D721Med (cell line): ENCODE data around the gene HPN.
"Not testable (repeated sequence)": the region's sequence is repeated elsewhere in the genome, so short reads cannot be mapped to it uniquely, and the experiment has no call there.

Source experiments
- DNase-seq: peaks from one replicate; pipeline ENCODE4 v3.0.0; 2011; ENCODE audit warnings: low spot score; ENCODE audit not compliant: insufficient read length
- FAIRE-seq: peaks from 2 replicates; lab custom pipeline; 2011; peaks lifted over from hg19 to GRCh38; lab: Jason Lieb, UNC
- CTCF ChIP-seq: IDR thresholded peaks from 2 replicates; pipeline ENCODE4 v1.5.1; 2012; ENCODE audit warnings: mild to moderate bottlenecking, control low read depth; ENCODE audit not compliant: insufficient read depth; ENCODE audit errors: missing control alignments

Gene HPN

GRCh38 chr19:35023428-35023827 is 18.1 kb upstream of the HPN start:
- FAIRE-seq, result no peak
- DNase-seq, result no peak
- no peak for TF ChIP-seq CTCF

DNA sequence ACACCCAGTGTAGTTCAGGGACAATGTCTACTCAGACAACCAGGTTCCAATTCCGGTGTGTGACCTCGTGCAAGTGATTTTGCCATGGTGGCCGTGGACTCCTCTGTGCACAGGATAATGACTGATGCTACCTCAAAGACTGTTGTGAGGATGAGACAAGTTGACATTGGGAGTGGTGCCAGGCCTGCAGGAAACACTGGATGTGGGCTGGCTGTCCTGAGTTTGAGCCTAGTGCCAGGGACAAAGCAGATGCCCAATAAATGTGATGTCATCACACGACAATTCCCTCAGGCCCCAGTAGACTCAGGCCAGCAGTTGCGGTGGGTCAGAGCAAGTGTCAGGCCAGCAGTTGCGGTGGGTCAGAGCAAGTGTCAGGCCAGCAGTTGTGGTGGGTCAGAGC is 17.4 kb upstream of the HPN start:
- TF ChIP-seq CTCF, result no peak
- DNase-seq, result no peak
- no peak for FAIRE-seq

DNA sequence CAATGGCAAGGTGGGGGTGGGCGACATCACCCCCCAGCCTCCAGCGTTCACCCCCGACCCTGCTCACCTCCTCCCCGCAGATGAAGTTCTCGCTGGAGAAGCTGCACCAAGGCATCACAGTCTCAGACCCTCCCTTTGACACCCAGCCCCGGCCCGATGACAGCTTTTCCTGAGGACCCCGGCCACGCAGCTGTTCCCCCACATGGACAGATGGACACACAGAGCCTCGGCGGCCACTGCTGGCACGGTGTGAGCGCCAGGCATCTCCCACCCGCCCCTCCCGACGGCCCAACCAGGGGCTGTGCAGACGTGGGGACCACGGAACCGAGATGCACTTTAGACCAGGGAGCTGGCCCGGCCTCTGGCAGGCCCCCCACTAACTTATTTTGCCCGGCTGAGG is 15.6 kb upstream of the HPN start:
- no peak for TF ChIP-seq CTCF

DNA sequence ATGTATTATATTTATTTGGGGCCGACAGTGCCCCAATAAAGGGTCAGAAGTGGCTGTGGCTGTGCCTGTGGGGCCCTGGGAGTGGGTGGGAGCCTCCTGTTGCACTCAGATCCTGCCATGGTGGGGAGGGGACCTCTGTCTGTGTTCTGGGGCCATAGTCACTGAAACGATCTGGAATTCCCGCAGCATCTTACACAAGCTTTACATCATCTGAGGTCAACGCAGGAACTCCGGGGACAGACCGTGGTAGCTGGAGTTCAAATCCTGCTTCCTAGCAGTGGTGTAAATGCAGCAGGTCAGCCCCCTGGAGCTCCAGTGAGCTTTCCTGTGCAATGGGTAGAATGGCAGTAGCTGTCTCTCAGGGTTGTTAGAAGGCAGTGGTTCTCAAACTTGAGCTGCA is 15.1 kb upstream of the HPN start:
- no peak for TF ChIP-seq CTCF
- FAIRE-seq (no peak), DNase-seq (no peak)

More for the DNA sequence above, 15.6 kb upstream of the HPN start:
- DNase-seq (no peak), FAIRE-seq (no peak)

DNA sequence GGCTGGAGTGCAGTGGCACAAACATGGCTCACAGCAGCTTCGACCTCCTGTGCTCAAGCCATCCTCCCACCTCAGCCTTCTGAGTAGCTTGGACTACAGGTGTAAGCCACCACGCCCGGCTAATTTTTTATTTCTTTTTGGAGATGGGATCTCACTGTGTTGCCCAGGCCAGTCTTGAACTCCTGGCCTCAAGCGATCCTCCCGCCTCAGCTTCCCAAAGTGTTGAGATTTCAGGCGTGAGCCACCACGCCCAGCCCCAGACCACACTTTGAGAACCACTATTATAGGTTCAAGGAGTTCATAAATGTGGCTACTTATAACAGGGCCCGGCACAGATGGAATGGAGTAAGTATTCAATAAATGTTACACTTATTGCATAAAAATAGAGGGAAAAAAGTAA is 14.5 kb upstream of the HPN start:
- no peak for TF ChIP-seq CTCF
- DNase-seq (no peak), FAIRE-seq (no peak)

DNA sequence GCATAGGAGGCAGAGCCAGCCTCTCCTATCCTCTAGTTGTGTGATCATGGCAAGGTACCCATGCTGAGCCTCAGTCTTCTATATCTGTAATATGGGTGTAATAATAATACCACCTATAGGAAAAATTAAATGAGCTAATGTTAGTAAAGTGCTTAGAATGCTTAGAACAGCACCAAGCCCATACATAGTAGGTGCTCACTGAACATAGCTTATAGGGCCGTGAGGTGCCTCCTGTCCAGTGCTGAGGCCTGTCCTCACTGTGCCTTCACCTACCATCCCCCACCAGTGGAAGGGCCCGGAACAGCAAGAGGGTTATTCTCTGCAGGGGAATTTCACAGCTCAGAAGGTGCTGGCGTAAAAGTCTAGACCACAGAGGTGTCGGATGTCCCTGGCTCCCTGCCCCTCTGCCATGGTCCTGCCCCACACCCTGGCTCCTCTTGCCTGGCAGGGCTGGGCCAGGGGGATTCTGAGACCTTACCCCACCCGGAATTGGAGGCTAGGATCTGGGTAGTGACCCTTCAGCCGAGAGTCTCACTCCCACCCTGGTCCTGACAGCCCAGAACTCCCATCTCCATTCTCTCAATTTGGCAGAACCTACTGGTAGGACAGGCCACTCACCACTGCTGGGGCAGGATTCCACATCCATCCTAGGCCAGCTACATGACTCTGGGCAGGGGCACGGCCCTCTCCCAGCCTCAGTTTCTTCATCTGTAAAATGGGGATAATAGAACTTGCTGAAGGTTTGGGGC is 13.5 kb upstream of the HPN start:
- FAIRE-seq (no peak), DNase-seq (no peak)
- TF ChIP-seq CTCF, result no peak

GRCh38 chr19:35028600-35028885 is 13.0 kb upstream of the HPN start:
- not testable (repeated sequence) for FAIRE-seq, DNase-seq

GRCh38 chr19:35029275-35029736 is 12.2 kb upstream of the HPN start:
- DNase-seq, FAIRE-seq: not testable (repeated sequence)
